Measurements from ENCODE around the gene SOHLH1.

SOHLH1 gene

DNA sequence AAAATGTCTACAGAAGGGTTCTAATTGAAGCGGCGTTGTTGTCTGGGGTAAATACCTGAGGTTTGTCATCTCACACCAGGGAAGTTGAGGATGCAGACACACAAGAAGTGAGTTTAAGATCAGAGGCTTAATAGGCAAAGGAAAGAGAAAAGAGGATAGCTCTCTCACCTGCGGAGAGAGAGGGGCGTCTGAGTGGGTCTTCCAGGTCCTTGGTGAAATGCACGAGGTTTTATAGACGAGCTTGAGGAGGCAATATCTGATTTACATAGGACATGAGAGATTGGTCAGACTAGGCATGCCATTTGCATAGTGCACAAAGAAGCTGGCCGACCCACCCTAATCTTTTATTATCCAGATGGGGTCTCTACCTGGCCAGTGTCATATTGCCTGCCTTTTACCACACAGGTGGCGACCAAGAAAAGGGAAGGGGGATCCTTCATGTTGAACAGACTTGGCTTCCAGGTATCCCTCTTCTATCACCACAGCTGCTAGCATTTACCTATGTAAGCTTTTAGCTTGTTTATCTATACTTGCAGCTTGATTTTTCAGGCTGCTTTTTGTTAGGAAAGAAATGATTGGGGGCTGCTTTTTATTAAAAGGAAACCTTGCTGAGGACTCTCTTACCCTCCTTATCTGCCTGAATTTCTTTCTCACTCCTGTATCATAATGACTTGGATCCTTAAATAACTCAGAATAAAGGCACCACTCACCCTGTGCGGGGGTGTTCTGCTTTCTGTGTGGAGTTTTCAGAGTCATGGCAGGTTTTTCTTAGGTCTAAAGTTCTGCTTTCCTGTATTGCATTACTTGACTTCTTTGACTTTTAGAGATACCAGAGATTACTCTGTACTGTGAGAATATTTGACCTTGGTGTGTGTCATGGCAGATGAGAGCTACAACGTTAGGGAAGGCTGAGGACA is 50.5 kb downstream of the SOHLH1 start:
- no peak for TF ChIP-seq FOXP2 (optimal IDR thresholded peaks at IDR 0.05; ENCODE audit: borderline replicate concordance, extremely low read depth, extremely low read length, insufficient read depth)
- TF ChIP-seq POLR2AphosphoS5 (IDR thresholded peaks at IDR 0.05; ENCODE audit: low read depth, low read length), result no peak
- TF ChIP-seq TAF1 (IDR thresholded peaks at IDR 0.05; ENCODE audit: borderline replicate concordance, insufficient read depth, low read length), result no peak
- TF ChIP-seq SIN3A (IDR thresholded peaks at IDR 0.05; ENCODE audit: borderline replicate concordance, insufficient read depth, low read length), result no peak
- TF ChIP-seq, protein P1, sequence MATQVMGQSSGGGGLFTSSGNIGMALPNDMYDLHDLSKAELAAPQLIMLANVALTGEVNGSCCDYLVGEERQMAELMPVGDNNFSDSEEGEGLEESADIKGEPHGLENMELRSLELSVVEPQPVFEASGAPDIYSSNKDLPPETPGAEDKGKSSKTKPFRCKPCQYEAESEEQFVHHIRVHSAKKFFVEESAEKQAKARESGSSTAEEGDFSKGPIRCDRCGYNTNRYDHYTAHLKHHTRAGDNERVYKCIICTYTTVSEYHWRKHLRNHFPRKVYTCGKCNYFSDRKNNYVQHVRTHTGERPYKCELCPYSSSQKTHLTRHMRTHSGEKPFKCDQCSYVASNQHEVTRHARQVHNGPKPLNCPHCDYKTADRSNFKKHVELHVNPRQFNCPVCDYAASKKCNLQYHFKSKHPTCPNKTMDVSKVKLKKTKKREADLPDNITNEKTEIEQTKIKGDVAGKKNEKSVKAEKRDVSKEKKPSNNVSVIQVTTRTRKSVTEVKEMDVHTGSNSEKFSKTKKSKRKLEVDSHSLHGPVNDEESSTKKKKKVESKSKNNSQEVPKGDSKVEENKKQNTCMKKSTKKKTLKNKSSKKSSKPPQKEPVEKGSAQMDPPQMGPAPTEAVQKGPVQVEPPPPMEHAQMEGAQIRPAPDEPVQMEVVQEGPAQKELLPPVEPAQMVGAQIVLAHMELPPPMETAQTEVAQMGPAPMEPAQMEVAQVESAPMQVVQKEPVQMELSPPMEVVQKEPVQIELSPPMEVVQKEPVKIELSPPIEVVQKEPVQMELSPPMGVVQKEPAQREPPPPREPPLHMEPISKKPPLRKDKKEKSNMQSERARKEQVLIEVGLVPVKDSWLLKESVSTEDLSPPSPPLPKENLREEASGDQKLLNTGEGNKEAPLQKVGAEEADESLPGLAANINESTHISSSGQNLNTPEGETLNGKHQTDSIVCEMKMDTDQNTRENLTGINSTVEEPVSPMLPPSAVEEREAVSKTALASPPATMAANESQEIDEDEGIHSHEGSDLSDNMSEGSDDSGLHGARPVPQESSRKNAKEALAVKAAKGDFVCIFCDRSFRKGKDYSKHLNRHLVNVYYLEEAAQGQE (IDR thresholded peaks at IDR 0.05; ENCODE audit: insufficient read depth in 1 of 2, low read depth in 2 of 2, low read length in 2 of 2), result no peak

DNA sequence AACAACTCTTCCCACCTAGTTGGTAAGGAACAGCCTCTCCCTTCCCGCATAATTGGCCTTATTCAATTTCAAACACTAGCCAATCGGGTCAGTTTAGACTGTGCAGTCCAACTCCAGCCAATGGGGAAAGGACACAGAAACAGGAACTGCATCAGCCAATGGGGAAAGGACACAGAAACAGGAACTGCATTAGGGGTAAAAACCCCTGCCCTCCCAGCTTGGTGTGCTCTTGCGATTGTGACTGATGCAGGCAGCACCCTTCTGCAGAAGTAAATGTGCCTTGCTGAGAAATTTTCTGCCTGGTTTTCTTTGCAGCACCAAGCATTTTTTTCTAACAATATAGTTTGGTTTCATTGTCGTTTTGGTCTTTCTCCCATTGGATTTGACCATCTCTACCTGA is 51.4 kb downstream of the SOHLH1 start:
- TF ChIP-seq SIN3A (IDR thresholded peaks at IDR 0.05; ENCODE audit: borderline replicate concordance, insufficient read depth, low read length), result no peak
- TF ChIP-seq TAF1 (IDR thresholded peaks at IDR 0.05; ENCODE audit: borderline replicate concordance, insufficient read depth, low read length), result no peak
- TF ChIP-seq, protein P1 (IDR thresholded peaks at IDR 0.05; ENCODE audit: insufficient read depth in 1 of 2, low read depth in 2 of 2, low read length in 2 of 2), result no peak
- no peak for TF ChIP-seq POLR2AphosphoS5 (IDR thresholded peaks at IDR 0.05; ENCODE audit: low read depth, low read length)
- no peak for TF ChIP-seq FOXP2 (optimal IDR thresholded peaks at IDR 0.05; ENCODE audit: borderline replicate concordance, extremely low read depth, extremely low read length, insufficient read depth)

DNA sequence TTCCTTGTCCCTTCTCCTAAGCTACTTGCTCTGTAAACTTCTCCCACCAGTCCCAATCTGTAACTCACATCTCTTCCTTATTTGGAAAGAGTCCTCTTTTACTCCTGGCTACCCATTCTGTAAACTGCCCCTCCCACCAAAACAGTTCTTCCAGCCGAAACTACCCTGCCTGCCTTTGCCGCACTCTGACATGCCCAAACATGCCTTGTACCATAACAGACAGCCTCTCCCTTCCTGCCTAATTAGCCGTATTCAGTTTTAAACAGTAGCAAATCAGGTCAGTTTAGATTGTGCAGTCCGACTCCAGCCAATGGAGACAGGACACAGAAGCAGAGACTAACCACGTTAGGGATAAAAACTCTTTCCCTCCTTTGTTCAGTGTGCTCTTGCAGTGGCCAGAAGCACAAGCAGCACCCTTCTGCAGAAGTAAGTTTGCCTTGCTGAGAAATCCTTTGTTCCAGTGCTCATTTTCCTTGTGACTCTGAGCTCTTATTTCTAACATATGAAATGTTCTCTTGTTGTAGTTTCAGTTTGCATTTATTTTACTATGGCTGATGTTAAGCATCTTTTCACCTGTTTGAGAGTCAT is 54.6 kb downstream of the SOHLH1 start:
- TF ChIP-seq TAF1 (IDR thresholded peaks at IDR 0.05; ENCODE audit: borderline replicate concordance, insufficient read depth, low read length) (no peak), POLR2AphosphoS5 (IDR thresholded peaks at IDR 0.05; ENCODE audit: low read depth, low read length) (no peak)
- TF ChIP-seq, protein P1 (IDR thresholded peaks at IDR 0.05; ENCODE audit: insufficient read depth in 1 of 2, low read depth in 2 of 2, low read length in 2 of 2), result no peak

All from PFSK-1 (cell line).